Fibroblast of lung (primary cell): ENCODE results near the gene DLEU7.

Source experiments
- CTCF ChIP-seq, 2 donors: IDR thresholded peaks in 1 of 2; conservative IDR thresholded peaks in 1 of 2; 1 replicate in 1 of 2; 2 replicates in 1 of 2; pipeline ENCODE4 v1.5.1; 2011 to 2012; ENCODE audit warnings: low read length in 2 of 2, control low read depth in 1 of 2, inconsistent platforms in 1 of 2, low read depth in 1 of 2, mild to moderate bottlenecking in 1 of 2
- EZH2 ChIP-seq: IDR thresholded peaks from 2 replicates; pipeline ENCODE4 v1.5.1; 2012; ENCODE audit warnings: low read length, control low read depth, mild to moderate bottlenecking; ENCODE audit errors: missing control alignments

DNA sequence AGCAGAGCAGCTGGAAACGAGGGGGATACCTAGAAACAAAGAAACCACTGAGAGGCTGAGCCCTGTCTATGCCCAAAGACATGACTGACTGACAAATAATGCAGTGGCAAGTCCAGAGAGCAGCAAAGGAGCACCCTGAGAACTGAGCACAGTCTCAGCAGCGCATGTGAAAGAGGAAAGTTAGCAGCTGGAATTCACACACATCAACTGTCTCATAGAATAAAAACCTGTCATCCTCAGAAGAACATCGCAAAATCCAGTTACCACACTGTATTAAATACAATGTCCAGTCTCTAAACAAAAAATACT, 24.1 kb upstream of the DLEU7 start:
- TF ChIP-seq CTCF (conservative IDR thresholded peaks at IDR 0.05 in 1 of 2, IDR thresholded peaks at IDR 0.05 in 1 of 2; ENCODE audit: low read depth in 1 of 2, low read length in 2 of 2) (no peak), EZH2 (no peak)
